Measurements from ENCODE around the gene ZNF790. TPM values are rescaled to one million over a fixed set of nuclear protein-coding genes. Genes with fewer than 3 reads are reported as not detected.

Gene ZNF790
- total and polyA plus RNA-seq, 2 of the 13 experiments (the other 11 are each of a cell fraction or from before 2014, with no cell fraction given) = 1.3 to 5.3 TPM

DNA sequence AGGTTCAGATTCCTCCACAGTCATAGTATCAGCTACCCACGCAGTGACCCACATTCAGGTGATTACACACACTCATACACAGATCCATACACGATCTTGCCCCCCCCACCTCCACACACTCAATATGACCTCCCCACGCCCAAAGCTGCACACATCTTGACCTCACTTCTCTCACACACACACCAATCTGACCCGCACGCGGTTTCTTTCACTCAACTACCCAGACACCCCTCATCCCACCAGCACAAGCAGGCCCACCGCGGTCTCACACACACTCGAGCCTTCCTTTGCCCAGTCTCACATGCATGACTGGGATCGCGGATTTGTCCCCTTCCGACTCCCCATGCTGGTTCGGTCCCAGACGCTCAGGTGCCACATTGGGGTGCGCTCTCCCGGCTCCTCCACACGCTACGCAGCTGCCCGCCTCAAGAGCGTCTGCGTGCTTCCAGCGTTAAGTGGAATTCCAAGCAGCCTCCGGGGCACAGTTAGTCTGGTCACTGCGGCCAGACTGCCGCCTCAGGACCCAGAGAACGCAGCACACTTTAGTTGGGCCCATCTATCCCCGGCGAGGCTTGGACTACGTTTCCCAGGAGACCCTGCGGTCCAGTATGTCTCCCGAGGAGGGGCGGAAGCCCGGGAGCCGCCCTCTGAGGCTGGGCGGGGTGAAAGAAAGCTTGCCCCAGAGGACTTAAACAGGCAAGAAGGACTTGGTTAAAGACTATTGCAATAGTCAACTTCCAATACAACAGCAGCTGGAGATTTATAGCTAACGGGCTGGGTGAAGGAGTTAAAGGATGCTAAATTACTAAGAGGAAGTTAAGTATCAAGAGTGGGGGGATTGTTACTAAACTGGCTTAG is 11.7 kb upstream of the ZNF790 start (continued):
- TF ChIP-seq SNRNP70 (IDR thresholded peaks at IDR 0.05; ENCODE audit: low read depth, low read length) (no peak), JUND (CRISPR knock-in tag; IDR thresholded peaks at IDR 0.05) (0 out of 2 replicates have a peak, but pooled peaks have one; percentile 25), ELF4 (CRISPR knock-in tag; IDR thresholded peaks at IDR 0.05; ENCODE audit: borderline replicate concordance) (peak; percentile 44; the same call in 1 of the 2 replicates), ZNF333 (CRISPR knock-in tag; IDR thresholded peaks at IDR 0.05; ENCODE audit: borderline replicate concordance) (peak; percentile 72; the same call in 1 of the 2 replicates), NONO (IDR thresholded peaks at IDR 0.05) (no peak), NONO (CRISPR knock-in tag; conservative IDR thresholded peaks at IDR 0.05) (0 out of 2 replicates have a peak, but pooled peaks have one; percentile 43), THAP11 (CRISPR knock-in tag; IDR thresholded peaks at IDR 0.05) (peak; percentile 93), ZNF670 (CRISPR knock-in tag; IDR thresholded peaks at IDR 0.05; ENCODE audit: borderline replicate concordance) (no peak), ZNF235 (CRISPR knock-in tag; IDR thresholded peaks at IDR 0.05; ENCODE audit: borderline replicate concordance) (peak; percentile 45; the same call in 1 of the 2 replicates), ZNF75D (CRISPR knock-in tag; IDR thresholded peaks at IDR 0.05; ENCODE audit: borderline replicate concordance) (no peak)
- TF ChIP-seq, protein P1, sequence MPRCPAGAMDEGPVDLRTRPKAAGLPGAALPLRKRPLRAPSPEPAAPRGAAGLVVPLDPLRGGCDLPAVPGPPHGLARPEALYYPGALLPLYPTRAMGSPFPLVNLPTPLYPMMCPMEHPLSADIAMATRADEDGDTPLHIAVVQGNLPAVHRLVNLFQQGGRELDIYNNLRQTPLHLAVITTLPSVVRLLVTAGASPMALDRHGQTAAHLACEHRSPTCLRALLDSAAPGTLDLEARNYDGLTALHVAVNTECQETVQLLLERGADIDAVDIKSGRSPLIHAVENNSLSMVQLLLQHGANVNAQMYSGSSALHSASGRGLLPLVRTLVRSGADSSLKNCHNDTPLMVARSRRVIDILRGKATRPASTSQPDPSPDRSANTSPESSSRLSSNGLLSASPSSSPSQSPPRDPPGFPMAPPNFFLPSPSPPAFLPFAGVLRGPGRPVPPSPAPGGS (CRISPR knock-in tag; IDR thresholded peaks at IDR 0.05) = peak; percentile 56; the same call in 1 of the 2 replicates
- TF ChIP-seq, protein P2, sequence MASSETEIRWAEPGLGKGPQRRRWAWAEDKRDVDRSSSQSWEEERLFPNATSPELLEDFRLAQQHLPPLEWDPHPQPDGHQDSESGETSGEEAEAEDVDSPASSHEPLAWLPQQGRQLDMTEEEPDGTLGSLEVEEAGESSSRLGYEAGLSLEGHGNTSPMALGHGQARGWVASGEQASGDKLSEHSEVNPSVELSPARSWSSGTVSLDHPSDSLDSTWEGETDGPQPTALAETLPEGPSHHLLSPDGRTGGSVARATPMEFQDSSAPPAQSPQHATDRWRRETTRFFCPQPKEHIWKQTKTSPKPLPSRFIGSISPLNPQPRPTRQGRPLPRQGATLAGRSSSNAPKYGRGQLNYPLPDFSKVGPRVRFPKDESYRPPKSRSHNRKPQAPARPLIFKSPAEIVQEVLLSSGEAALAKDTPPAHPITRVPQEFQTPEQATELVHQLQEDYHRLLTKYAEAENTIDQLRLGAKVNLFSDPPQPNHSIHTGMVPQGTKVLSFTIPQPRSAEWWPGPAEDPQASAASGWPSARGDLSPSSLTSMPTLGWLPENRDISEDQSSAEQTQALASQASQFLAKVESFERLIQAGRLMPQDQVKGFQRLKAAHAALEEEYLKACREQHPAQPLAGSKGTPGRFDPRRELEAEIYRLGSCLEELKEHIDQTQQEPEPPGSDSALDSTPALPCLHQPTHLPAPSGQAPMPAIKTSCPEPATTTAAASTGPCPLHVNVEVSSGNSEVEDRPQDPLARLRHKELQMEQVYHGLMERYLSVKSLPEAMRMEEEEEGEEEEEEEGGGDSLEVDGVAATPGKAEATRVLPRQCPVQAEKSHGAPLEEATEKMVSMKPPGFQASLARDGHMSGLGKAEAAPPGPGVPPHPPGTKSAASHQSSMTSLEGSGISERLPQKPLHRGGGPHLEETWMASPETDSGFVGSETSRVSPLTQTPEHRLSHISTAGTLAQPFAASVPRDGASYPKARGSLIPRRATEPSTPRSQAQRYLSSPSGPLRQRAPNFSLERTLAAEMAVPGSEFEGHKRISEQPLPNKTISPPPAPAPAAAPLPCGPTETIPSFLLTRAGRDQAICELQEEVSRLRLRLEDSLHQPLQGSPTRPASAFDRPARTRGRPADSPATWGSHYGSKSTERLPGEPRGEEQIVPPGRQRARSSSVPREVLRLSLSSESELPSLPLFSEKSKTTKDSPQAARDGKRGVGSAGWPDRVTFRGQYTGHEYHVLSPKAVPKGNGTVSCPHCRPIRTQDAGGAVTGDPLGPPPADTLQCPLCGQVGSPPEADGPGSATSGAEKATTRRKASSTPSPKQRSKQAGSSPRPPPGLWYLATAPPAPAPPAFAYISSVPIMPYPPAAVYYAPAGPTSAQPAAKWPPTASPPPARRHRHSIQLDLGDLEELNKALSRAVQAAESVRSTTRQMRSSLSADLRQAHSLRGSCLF (CRISPR knock-in tag; IDR thresholded peaks at IDR 0.05; ENCODE audit: borderline replicate concordance) = no peak
- TF ChIP-seq, protein P3, sequence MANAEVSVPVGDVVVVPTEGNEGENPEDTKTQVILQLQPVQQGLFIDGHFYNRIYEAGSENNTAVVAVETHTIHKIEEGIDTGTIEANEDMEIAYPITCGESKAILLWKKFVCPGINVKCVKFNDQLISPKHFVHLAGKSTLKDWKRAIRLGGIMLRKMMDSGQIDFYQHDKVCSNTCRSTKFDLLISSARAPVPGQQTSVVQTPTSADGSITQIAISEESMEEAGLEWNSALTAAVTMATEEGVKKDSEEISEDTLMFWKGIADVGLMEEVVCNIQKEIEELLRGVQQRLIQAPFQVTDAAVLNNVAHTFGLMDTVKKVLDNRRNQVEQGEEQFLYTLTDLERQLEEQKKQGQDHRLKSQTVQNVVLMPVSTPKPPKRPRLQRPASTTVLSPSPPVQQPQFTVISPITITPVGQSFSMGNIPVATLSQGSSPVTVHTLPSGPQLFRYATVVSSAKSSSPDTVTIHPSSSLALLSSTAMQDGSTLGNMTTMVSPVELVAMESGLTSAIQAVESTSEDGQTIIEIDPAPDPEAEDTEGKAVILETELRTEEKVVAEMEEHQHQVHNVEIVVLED (CRISPR knock-in tag; IDR thresholded peaks at IDR 0.05; ENCODE audit: borderline replicate concordance) = peak; percentile 57; the same call in 1 of the 2 replicates
- TF ChIP-seq, protein P4, sequence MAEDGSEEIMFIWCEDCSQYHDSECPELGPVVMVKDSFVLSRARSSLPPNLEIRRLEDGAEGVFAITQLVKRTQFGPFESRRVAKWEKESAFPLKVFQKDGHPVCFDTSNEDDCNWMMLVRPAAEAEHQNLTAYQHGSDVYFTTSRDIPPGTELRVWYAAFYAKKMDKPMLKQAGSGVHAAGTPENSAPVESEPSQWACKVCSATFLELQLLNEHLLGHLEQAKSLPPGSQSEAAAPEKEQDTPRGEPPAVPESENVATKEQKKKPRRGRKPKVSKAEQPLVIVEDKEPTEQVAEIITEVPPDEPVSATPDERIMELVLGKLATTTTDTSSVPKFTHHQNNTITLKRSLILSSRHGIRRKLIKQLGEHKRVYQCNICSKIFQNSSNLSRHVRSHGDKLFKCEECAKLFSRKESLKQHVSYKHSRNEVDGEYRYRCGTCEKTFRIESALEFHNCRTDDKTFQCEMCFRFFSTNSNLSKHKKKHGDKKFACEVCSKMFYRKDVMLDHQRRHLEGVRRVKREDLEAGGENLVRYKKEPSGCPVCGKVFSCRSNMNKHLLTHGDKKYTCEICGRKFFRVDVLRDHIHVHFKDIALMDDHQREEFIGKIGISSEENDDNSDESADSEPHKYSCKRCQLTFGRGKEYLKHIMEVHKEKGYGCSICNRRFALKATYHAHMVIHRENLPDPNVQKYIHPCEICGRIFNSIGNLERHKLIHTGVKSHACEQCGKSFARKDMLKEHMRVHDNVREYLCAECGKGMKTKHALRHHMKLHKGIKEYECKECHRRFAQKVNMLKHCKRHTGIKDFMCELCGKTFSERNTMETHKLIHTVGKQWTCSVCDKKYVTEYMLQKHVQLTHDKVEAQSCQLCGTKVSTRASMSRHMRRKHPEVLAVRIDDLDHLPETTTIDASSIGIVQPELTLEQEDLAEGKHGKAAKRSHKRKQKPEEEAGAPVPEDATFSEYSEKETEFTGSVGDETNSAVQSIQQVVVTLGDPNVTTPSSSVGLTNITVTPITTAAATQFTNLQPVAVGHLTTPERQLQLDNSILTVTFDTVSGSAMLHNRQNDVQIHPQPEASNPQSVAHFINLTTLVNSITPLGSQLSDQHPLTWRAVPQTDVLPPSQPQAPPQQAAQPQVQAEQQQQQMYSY (CRISPR knock-in tag; IDR thresholded peaks at IDR 0.05) = no peak; the same call in 1 of the 2 replicates
